Germinal center (tissue), 1 donor: ENCODE results near the gene LRP1.

Experiments used
- DNase-seq: peaks from one replicate; pipeline ENCODE4 v3.0.0; 2012; ENCODE audit warnings: mixed read lengths, low spot score

Gene LRP1

GRCh38 chr12:57224973-57225679 lies 96.8 kb downstream of the LRP1 start:
- DNase-seq, result peak; percentile 65

GRCh38 chr12:57225680-57226210 lies 97.5 kb downstream of the LRP1 start:
- no peak for DNase-seq

GRCh38 chr12:57226588-57227314 lies 98.5 kb downstream of the LRP1 start:
- no peak for DNase-seq

GRCh38 chr12:57227315-57228115 lies 99.2 kb downstream of the LRP1 start:
- no peak for DNase-seq

GRCh38 chr12:57229046-57229633 lies 100.9 kb downstream of the LRP1 start:
- no peak for DNase-seq

GRCh38 chr12:57229634-57230380 lies 101.5 kb downstream of the LRP1 start, which contains the start of gene SHMT2:
SHMT2 (plus strand) TSS chr12:57229711; CDS start chr12:57229779, 68 bp downstream.
- DNase-seq, result peak; percentile 97

GRCh38 chr12:57230381-57231155 lies 102.3 kb downstream of the LRP1 start:
- no peak for DNase-seq

- no peak for DNase-seq
These were observed 103.2 kb downstream of the LRP1 start for GRCh38 chr12:57231276-57232021.

GRCh38 chr12:57232156-57232756 lies 104.0 kb downstream of the LRP1 start:
- no peak for DNase-seq

GRCh38 chr12:57233357-57234232 lies 105.3 kb downstream of the LRP1 start:
- no peak for DNase-seq

GRCh38 chr12:57234233-57234570 lies 105.9 kb downstream of the LRP1 start:
- no peak for DNase-seq

GRCh38 chr12:57234571-57235016 lies 106.3 kb downstream of the LRP1 start:
- DNase-seq, result no peak

- no peak for DNase-seq
These were observed 106.9 kb downstream of the LRP1 start for GRCh38 chr12:57235017-57235727.

- no peak for DNase-seq
These were observed 107.4 kb downstream of the LRP1 start for GRCh38 chr12:57235728-57236131.

- no peak for DNase-seq
These were observed 108.1 kb downstream of the LRP1 start for GRCh38 chr12:57236201-57236924.

- no peak for DNase-seq
These were observed 108.8 kb downstream of the LRP1 start for GRCh38 chr12:57236925-57237595.

- DNase-seq, result no peak
These were observed 109.3 kb downstream of the LRP1 start for GRCh38 chr12:57237596-57237931.
